Tibial nerve (tissue), 4 donors: Measurements from ENCODE around the gene ADRA2C. TPM values are rescaled to one million over a fixed set of nuclear protein-coding genes. Genes with fewer than 3 reads are reported as not detected.

ENCODE experiments used
- DNase-seq, 2 donors: peaks; one replicate each; pipeline ENCODE4 v3.0.0-alpha.2; 2019; ENCODE audit warnings: low spot score in 2 of 2
- H3K27ac ChIP-seq, 4 donors: fragments of 200-600 bp; sonication (generic) in 3 of 4; one replicate each; pipeline ENCODE4 v1.5.1; 2017 to 2019; ENCODE audit warnings: mild to moderate bottlenecking in 1 of 4
- H3K27me3 ChIP-seq, 2 donors: fragments of 200-600 bp; sonication (generic) in 1 of 2; one replicate each; pipeline versions ENCODE4 v1.5.1 to v1.6.0; 2017 to 2019
- H3K36me3 ChIP-seq, 3 donors: fragments of 200-600 bp; sonication (generic); one replicate each; pipeline ENCODE4 v1.5.1; 2018 to 2019
- H3K4me1 ChIP-seq, 4 donors: fragments of 200-600 bp; sonication (generic) in 3 of 4; one replicate each; pipeline ENCODE4 v1.5.1; 2017 to 2019
- H3K4me3 ChIP-seq, 4 donors: fragments of 200-600 bp; sonication (generic) in 3 of 4; one replicate each; pipeline ENCODE4 v1.5.1; 2017 to 2019; ENCODE audit warnings: mild to moderate bottlenecking in 1 of 4, moderate library complexity in 1 of 4
- H3K9me3 ChIP-seq, 4 donors: fragments of 200-600 bp; sonication (generic) in 3 of 4; one replicate each; pipeline ENCODE4 v1.5.1; 2017 to 2019
- EP300 ChIP-seq, 2 donors: sonication (generic); formaldehyde crosslinking; IDR thresholded peaks; one replicate each; pipeline ENCODE4 v1.6.1; 2017; ENCODE audit warnings: antibody characterized with exemption in 2 of 2, mild to moderate bottlenecking in 1 of 2
- POLR2A ChIP-seq, 2 donors: fragments of 450-650 bp; IDR thresholded peaks; one replicate each; pipeline ENCODE4 v1.6.1; 2017; ENCODE audit warnings: antibody characterized with exemption in 2 of 2, mild to moderate bottlenecking in 2 of 2, moderate library complexity in 2 of 2
- WGBS, 2 donors: methylation state at CpG; one replicate each; pipeline ENCODE4 v1.1.5; 2018; 5-methylcytosine and 5-hydroxymethylcytosine counted together
- total RNA-seq, 4 donors: library from RNA; depleted of rRNA; stranded (reverse); fragments of >200 nt; gene quantifications; one replicate each; pipeline ENCODE4 v1.1.0, GENCODE V29; 2016
- TF ChIP-seq, protein P1 (sequence below), 5 experiments: fragments of 200-600 bp in 3 of 5; fragments of 450-650 bp in 2 of 5; sonication (generic) in 3 of 5; IDR thresholded peaks; one replicate each; pipeline ENCODE4 v1.5.1; 2016 to 2019; ENCODE audit warnings: antibody characterized with exemption in 5 of 5, mild to moderate bottlenecking in 3 of 5, moderate library complexity in 2 of 5

ADRA2C gene
- total RNA-seq, 4 donors from 2014 or later, result 3.1 to 13.2 (median 7.5) TPM

DNA sequence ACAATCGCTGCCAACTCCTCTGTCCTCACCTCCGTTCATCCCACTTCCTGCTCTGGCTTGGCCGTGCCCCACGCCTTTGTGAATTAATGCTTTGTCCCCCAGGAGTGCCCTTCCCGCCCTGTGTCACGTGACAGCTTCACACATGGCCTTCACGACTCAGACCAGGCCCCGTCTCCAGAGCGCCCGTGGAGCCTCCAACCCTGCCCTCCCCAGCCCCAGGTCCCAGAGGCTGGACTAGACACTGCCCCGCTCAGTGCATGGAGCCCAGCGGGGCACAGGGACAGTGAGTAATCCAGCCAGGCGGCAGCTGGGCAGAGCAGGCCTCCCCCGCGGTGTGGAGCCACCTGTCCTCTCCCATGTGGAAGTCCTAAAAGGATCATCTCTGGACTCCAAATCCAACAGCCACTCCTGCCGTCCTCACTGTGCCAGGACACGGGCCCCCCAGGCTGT, 7.4 kb downstream of the ADRA2C start:
- Histone ChIP-seq H3K4me1 (peaks cover 0 to 4% (median 0%) of the 10 kb centered on the region in 4 donors), H3K27ac (no peak overlapping the region), H3K27me3 (peaks cover 0 to 3% of the 10 kb centered on the region in 2 donors), H3K4me3 (no peak overlapping the region), H3K9me3 (peaks cover 0 to 7% (median 0%) of the 10 kb centered on the region in 4 donors), H3K36me3 (no peaks in the 10 kb centered on the region)
- TF ChIP-seq EP300 (IDR thresholded peaks at IDR 0.05) (no peak), POLR2A (IDR thresholded peaks at IDR 0.05) (no peak)
- TF ChIP-seq, protein P1, sequence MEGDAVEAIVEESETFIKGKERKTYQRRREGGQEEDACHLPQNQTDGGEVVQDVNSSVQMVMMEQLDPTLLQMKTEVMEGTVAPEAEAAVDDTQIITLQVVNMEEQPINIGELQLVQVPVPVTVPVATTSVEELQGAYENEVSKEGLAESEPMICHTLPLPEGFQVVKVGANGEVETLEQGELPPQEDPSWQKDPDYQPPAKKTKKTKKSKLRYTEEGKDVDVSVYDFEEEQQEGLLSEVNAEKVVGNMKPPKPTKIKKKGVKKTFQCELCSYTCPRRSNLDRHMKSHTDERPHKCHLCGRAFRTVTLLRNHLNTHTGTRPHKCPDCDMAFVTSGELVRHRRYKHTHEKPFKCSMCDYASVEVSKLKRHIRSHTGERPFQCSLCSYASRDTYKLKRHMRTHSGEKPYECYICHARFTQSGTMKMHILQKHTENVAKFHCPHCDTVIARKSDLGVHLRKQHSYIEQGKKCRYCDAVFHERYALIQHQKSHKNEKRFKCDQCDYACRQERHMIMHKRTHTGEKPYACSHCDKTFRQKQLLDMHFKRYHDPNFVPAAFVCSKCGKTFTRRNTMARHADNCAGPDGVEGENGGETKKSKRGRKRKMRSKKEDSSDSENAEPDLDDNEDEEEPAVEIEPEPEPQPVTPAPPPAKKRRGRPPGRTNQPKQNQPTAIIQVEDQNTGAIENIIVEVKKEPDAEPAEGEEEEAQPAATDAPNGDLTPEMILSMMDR (IDR thresholded peaks at IDR 0.05), result no peak
- no peak for DNase-seq
- WGBS, 2 donors, result 48 to 58% methylated on average over 12 to 17 of the region's 17 CpGs

- peaks cover 0 to 3% of the 10 kb centered on the region in 2 donors for H3K27me3 ChIP-seq
- 68 to 69% methylated on average over 19 of the region's 19 CpGs for WGBS, 2 donors
- H3K4me1 ChIP-seq, result peaks cover 0 to 4% (median 0%) of the 10 kb centered on the region in 4 donors
- TF ChIP-seq, protein P1 (IDR thresholded peaks at IDR 0.05), result no peak
- TF ChIP-seq POLR2A (IDR thresholded peaks at IDR 0.05) (no peak), EP300 (IDR thresholded peaks at IDR 0.05) (no peak)
- no peak overlapping the region for H3K4me3 ChIP-seq
- H3K36me3 ChIP-seq, result no peaks in the 10 kb centered on the region
- DNase-seq, result no peak
- H3K9me3 ChIP-seq, result peaks cover 0 to 10% (median 0%) of the 10 kb centered on the region in 4 donors
- H3K27ac ChIP-seq, result no peak overlapping the region
These were observed 8.2 kb downstream of the ADRA2C start for GRCh38 chr4:3774253-3774883.

DNA sequence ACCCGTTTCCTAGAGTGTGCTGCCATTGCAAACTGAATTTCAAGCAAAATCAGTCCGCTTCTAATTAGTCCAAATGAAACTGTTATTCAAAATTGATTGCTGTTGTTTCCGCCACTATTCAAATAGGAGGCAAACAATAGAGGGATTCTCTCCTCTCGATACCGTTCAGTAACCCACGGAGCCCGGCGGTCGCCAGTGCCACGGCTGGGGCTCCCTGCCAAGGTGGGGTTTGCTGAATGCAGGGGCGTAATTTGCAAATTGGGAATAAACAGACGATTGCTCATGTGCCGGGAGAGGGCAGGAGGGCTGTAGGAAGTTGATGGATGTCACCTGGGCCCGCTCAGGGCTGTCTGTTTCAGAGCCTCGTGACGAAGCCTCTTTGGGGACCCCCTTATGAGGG, 8.8 kb downstream of the ADRA2C start:
- no peak for TF ChIP-seq POLR2A (IDR thresholded peaks at IDR 0.05)
- TF ChIP-seq EP300 (IDR thresholded peaks at IDR 0.05), result no peak
- TF ChIP-seq, protein P1 (IDR thresholded peaks at IDR 0.05), result no peak
- H3K27ac ChIP-seq, result no peak overlapping the region
- H3K4me1 ChIP-seq, result peaks cover 0 to 4% (median 0%) of the 10 kb centered on the region in 4 donors
- H3K4me3 ChIP-seq, result no peak overlapping the region
- peaks cover 0 to 10% (median 0%) of the 10 kb centered on the region in 4 donors for H3K9me3 ChIP-seq
- 41 to 52% methylated on average over 16 of the region's 16 CpGs for WGBS, 2 donors
- no peaks in the 10 kb centered on the region for H3K36me3 ChIP-seq
- peaks cover 0 to 3% of the 10 kb centered on the region in 2 donors for H3K27me3 ChIP-seq
- DNase-seq, result no peak

- Histone ChIP-seq H3K9me3 (peaks cover 0 to 10% (median 0%) of the 10 kb centered on the region in 4 donors), H3K4me1 (peaks cover 0 to 4% (median 0%) of the 10 kb centered on the region in 4 donors), H3K36me3 (no peaks in the 10 kb centered on the region), H3K27me3 (peaks cover 0 to 4% of the 10 kb centered on the region in 2 donors), H3K4me3 (no peak overlapping the region), H3K27ac (no peak overlapping the region)
- DNase-seq, result no peak
- 43 to 67% methylated on average over 3 of the region's 4 CpGs for WGBS, 2 donors
- TF ChIP-seq EP300 (IDR thresholded peaks at IDR 0.05) (no peak), POLR2A (IDR thresholded peaks at IDR 0.05) (no peak)
- TF ChIP-seq, protein P1 (IDR thresholded peaks at IDR 0.05), result no peak
These were observed 9.4 kb downstream of the ADRA2C start for GRCh38 chr4:3775576-3775975.
